Kidney tubule cell (primary cell): Measurements from ENCODE around the gene SYCP3.
A peak's percentile ranks its signal among the peaks of the same experiment; 100 is the strongest.
"Not testable (repeated sequence)": the region's sequence is repeated elsewhere in the genome, so short reads cannot be mapped to it uniquely, and the experiment has no call there.

ENCODE experiments used
- DNase-seq: peaks from one replicate; pipeline ENCODE4 v3.0.0-alpha.2; 2018; ENCODE audit warnings: low spot score

Gene SYCP3

GRCh38 chr12:101759396-101760047 is 20.3 kb upstream of the SYCP3 start:
- DNase-seq = peak; percentile 38

- DNase-seq = no peak
These were observed 10.9 kb upstream of the SYCP3 start for GRCh38 chr12:101750152-101750551.

GRCh38 chr12:101749657-101750056 is 10.4 kb upstream of the SYCP3 start:
- no peak for DNase-seq

- no peak for DNase-seq
These were observed 9.6 kb upstream of the SYCP3 start for GRCh38 chr12:101748907-101749306.

GRCh38 chr12:101747697-101748096 is 8.4 kb upstream of the SYCP3 start:
- DNase-seq = no peak

GRCh38 chr12:101746661-101747060 is 7.4 kb upstream of the SYCP3 start:
- no peak for DNase-seq

GRCh38 chr12:101746196-101746595 is 6.9 kb upstream of the SYCP3 start:
- DNase-seq = no peak

GRCh38 chr12:101745481-101745880 is 6.2 kb upstream of the SYCP3 start:
- no peak for DNase-seq

GRCh38 chr12:101743724-101744472 is 4.6 kb upstream of the SYCP3 start:
- peak; percentile 20 for DNase-seq

GRCh38 chr12:101743242-101743641 is 4.0 kb upstream of the SYCP3 start:
- DNase-seq = no peak

- DNase-seq = no peak
These were observed 1.7 kb upstream of the SYCP3 start for GRCh38 chr12:101740980-101741379.

- no peak for DNase-seq
These were observed 1.3 kb upstream of the SYCP3 start for GRCh38 chr12:101740566-101740965.

GRCh38 chr12:101737476-101737875 is 1.8 kb downstream of the SYCP3 start:
- no peak for DNase-seq

- not testable (repeated sequence) for DNase-seq
These were observed 4.8 kb downstream of the SYCP3 start for GRCh38 chr12:101734482-101734881.

GRCh38 chr12:101733166-101733565 is 6.1 kb downstream of the SYCP3 start:
- peak; percentile 25 for DNase-seq

GRCh38 chr12:101732318-101732717 is 6.9 kb downstream of the SYCP3 start:
- no peak for DNase-seq

- no peak for DNase-seq
These were observed 9.4 kb downstream of the SYCP3 start for GRCh38 chr12:101729842-101730241.

- DNase-seq = no peak
These were observed 12.2 kb downstream of the SYCP3 start for GRCh38 chr12:101727098-101727497.

- no peak for DNase-seq
These were observed 16.9 kb downstream of the SYCP3 start for GRCh38 chr12:101722392-101722791.

- DNase-seq = no peak
These were observed 19.1 kb downstream of the SYCP3 start for GRCh38 chr12:101720118-101720517.

- no peak for DNase-seq
These were observed 19.7 kb downstream of the SYCP3 start for GRCh38 chr12:101719566-101719965.

- no peak for DNase-seq
These were observed 24.3 kb downstream of the SYCP3 start for GRCh38 chr12:101714877-101715444.

GRCh38 chr12:101713930-101714329 is 25.3 kb downstream of the SYCP3 start:
- DNase-seq = no peak
